ENCODE measurements around the gene HDAC4. TPM values are rescaled to one million over a fixed set of nuclear protein-coding genes. Genes with fewer than 3 reads are reported as not detected.

The HDAC4 gene
- total RNA-seq, 1 experiment from 2014 or later, result 32.0 TPM

GRCh38 chr2:239222706-239223309 lies 178.0 kb downstream of the HDAC4 start:
- Histone ChIP-seq H2AK5ac (ENCODE audit: insufficient read length, low read length) (no peak overlapping the region), H2BK20ac (ENCODE audit: low read depth, low read length, poor library complexity, severe bottlenecking) (no peak overlapping the region), H2BK120ac (ENCODE audit: low read depth, low read length, poor library complexity, severe bottlenecking) (no peak overlapping the region), H3K79me2 (ENCODE audit: insufficient read depth, low read length) (peaks cover 1% of the 10 kb centered on the region; the same call in 1 of the 2 replicates), H3K56ac (ENCODE audit: insufficient read length, low read depth, low read length) (no peak overlapping the region), H4K5ac (ENCODE audit: insufficient read length, low read depth, low read length) (no peak overlapping the region), H3K4ac (ENCODE audit: low read depth, low read length) (no peak overlapping the region), H3K79me1 (ENCODE audit: insufficient read depth, low read depth, low read length, poor library complexity, severe bottlenecking) (peaks cover 3% of the 10 kb centered on the region), H3K9me3 (ENCODE audit: control insufficient read depth, low read depth, low read length) (no peaks in the 10 kb centered on the region), H2BK15ac (ENCODE audit: low read depth, low read length) (no peak overlapping the region), H3K18ac (ENCODE audit: insufficient read length, low read depth, low read length) (no peak overlapping the region), H4K91ac (ENCODE audit: insufficient read length, low read depth, low read length) (no peak overlapping the region), H3K9ac (ENCODE audit: extremely low read depth, insufficient read length, low read length) (no peak overlapping the region), H3K14ac (ENCODE audit: insufficient read depth, low read length) (no peak overlapping the region), H3K23ac (ENCODE audit: insufficient read length, low read depth, low read length) (no peak overlapping the region), H2AFZ (ENCODE audit: low read length) (no peak overlapping the region), H3K4me2 (ENCODE audit: insufficient read depth, insufficient read length, low read length) (no peak overlapping the region), H3K23me2 (ENCODE audit: insufficient read length, low read depth, low read length, poor library complexity, severe bottlenecking) (no peaks in the 10 kb centered on the region), H3K4me1 (ENCODE audit: insufficient read depth, low read length) (no peaks in the 10 kb centered on the region; the same call in 1 of the 2 replicates), H4K8ac (replicated peaks; ENCODE audit: insufficient read length, low read depth, low read length) (no peak overlapping the region), H2BK12ac (ENCODE audit: insufficient read length, low read depth, low read length) (no peak overlapping the region), H3K27me3 (ENCODE audit: insufficient read depth, low read length) (no peaks in the 10 kb centered on the region), H4K20me1 (ENCODE audit: control insufficient read depth, insufficient read depth, insufficient read length) (no peaks in the 10 kb centered on the region), H3K27ac (ENCODE audit: insufficient read length, low read depth, low read length) (no peak overlapping the region), H2BK5ac (ENCODE audit: insufficient read length, low read length) (no peak overlapping the region), H3T11ph (ENCODE audit: low read length) (no peak overlapping the region)
- no peak for DNase-seq
- Mint-ChIP-seq H3K4me1 (peaks cover 45 to 59% of the 10 kb centered on the region in 2 experiments), H3K27me3 (ENCODE audit: low read depth) (no peaks in the 10 kb centered on the region), H3K27ac (peak overlapping the region in 2 of 3 experiments; percentile 27 to 78; a peak in 1 of 7 replicates), H3K36me3 (ENCODE audit: insufficient read depth in 1 of 3, low read depth in 3 of 3) (no peaks in the 10 kb centered on the region; a peak in 1 of 7 replicates), H3K4me3 (no peak overlapping the region), H3K9me3 (peaks cover 0 to 3% of the 10 kb centered on the region in 2 experiments; a peak in 1 of 5 replicates)
- TF ChIP-seq, protein P1, sequence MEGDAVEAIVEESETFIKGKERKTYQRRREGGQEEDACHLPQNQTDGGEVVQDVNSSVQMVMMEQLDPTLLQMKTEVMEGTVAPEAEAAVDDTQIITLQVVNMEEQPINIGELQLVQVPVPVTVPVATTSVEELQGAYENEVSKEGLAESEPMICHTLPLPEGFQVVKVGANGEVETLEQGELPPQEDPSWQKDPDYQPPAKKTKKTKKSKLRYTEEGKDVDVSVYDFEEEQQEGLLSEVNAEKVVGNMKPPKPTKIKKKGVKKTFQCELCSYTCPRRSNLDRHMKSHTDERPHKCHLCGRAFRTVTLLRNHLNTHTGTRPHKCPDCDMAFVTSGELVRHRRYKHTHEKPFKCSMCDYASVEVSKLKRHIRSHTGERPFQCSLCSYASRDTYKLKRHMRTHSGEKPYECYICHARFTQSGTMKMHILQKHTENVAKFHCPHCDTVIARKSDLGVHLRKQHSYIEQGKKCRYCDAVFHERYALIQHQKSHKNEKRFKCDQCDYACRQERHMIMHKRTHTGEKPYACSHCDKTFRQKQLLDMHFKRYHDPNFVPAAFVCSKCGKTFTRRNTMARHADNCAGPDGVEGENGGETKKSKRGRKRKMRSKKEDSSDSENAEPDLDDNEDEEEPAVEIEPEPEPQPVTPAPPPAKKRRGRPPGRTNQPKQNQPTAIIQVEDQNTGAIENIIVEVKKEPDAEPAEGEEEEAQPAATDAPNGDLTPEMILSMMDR (conservative IDR thresholded peaks at IDR 0.05), result no peak
- no CpG with 5 or more reads among the region's 10 CpGs for WGBS (ENCODE audit: extremely low coverage, insufficient read length, low lambda C conversion rate)
